ENCODE results near the gene EPHA6.
"Not testable (repeated sequence)": the region's sequence is repeated elsewhere in the genome, so short reads cannot be mapped to it uniquely, and the experiment has no call there.

EPHA6 gene

DNA sequence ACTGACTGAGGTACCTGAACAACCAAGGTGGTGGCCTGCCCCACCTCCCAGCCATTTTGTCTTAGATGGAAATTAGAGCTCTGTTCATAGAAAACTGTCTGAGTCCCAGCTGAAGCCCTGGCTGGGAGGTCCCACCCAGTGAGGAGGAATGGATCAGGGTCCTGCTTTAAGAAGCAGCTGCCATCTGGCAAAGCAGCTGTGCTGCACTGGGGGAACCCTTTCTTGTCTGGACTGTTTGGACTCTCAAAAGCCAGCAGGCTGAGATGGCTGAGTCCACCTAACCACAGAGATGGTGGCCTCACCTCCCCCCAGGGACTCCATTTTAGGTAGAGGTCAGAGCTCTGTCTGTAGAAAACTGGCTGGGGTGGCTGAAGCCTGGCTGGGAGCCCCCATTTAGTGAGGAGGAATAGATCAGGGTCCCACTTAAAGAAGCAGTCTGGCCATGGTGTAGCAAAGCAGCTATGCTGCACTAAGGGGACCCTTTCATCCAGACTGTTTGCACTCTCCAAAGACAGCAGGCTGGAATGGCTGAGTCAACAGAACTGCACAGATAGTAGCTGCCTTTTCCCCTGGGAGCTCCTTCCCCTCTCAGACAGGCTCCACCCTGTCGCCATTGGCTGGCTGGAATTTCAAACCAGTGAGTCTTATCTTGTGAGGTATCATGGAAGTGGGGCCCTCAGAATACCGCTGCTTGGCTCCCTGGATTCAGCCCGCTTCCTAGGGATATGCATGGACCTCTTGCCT lies 116.9 kb downstream of the EPHA6 start:
- no peak for DNase-seq

DNA sequence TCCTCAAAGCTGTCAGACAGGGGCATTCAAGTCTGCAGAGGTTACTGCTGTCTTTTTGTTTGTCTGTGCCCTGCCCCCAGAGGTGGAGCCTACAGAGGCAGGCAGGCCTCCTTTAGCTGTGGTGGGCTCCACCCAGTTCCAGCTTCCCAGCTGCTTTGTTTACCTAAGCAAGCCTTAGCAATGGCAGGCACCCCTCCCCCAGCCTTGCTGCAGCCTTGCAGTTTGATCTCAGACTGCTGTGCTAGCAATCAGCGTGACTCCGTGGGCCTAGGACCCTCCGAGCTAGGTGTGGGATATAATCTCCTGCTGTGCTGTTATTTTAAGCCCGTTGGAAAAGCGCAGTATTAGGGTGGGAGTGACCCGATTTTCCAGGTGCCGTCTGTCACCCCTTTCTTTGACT lies 127.7 kb downstream of the EPHA6 start:
- not testable (repeated sequence) for DNase-seq

DNA sequence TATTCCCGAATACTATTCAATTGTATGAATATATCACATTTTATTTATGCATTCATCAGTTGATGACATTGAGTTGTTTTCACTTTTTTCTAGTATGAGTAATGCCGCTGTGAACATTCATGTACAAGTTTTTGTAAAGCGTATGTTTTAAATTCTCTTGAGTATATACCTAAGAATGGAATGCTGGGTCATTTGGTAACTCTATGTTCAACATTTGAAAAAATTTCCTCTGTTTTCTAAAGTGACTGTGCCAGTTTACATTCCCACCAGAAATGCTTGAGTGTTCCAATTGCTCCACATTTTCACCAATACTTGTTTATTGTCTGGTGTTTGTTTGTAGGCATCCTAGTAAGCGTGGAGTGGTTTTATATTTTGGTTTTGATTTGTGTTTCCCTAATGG lies 144.5 kb downstream of the EPHA6 start:
- no peak for DNase-seq

DNA sequence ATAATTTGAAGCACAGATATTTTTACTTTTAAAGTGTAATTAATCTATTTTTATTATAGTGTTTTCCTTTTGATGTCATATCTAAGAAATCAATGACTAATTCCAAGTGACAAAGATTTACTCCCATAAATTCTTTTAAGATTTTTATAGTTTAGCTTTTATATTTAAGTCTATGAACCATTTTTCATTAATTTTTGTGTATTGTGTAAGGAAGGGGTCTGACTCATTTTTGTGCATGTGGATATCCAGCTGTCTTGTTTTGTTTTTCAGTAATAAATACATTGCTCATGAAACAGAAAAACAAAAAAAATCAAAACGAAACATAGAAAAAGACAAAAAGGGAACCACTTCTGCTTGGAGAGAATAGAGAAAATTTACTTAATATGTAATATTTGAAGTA lies 145.1 kb downstream of the EPHA6 start:
- peak; percentile 69 for DNase-seq

DNA sequence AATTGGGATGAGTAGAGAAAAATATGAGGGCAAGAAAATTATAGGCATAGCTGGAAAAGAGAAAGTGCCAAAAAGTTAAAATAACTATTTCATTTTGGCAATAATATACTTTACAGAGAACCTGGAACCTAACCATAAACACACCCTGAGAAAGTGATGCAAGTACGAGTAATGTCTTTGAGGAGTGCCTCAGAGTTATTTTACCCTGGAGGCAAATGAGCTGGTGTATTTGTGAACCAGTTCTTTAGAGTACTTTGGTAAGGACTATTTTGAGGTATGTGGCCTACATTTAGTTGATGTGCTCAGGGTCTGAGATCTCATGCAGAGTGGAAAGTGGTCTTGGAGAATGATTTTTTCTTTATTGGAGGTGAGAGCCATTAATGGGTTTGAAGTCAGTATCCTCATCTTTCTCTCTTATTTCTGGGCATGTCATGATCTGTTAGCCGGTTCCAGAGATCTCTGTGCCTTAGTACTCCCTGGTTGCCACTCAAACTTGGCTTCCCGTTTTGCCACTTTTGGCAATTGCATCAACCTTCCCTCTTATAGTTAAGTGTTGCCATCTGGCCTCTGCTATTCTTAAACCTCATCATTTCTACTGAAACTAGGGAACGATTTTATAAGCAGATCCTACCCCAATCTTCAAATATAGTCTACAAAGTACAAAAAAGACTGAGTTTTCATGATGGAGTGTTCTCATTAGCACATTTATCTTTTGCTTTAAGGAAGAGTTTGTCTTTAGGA lies 145.7 kb downstream of the EPHA6 start:
- DNase-seq: peak; percentile 94

DNA sequence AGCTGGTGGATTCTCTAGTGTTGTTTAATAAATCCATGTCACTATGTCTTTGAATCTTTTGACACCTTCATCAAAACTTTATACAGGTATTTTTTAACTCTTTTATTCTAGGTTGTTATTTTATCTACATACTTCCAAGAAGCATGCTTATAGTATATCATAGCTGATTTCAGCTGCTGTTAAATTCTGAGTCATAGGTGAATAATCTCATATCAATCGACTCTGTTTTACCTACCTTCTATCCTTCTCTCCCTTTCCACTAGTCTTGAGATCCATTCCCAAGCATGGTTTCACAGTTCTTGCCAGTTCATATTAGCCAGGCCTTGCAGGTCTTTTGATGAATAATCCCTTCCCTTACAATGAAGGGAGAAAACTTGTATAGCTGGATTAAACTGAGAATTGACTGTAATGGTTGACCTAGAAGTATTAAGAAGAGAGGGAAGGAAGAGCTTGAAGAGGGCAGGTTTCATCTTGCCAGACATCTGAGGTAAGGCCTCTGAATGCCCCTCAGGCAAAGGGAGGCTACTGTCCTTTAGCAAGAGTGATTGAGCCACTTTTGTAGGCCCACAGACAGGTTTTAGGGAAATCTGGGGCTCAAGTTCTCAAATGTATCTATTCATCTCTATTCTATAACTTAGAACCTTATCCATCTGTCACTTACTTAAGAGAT lies 146.4 kb downstream of the EPHA6 start:
- no peak for DNase-seq

DNA sequence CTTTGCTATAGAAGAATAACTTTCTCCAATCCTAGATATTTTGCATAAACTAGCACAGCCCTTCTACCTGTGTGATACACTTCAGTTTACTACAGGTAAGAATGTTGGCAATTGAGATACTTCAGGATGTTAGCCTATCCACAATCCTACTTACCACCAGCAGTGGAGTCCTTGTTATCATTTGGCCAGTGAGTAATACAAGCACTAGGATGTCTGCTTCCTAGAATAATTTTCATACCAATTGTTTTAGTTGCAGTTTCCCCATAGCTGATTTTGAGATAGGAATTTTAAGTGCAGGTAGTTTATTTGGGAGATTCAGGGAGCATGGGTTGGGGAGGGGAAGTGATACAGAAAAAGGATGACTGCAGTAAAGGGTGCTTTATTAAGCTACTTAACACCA lies 147.2 kb downstream of the EPHA6 start:
- no peak for DNase-seq

DNA sequence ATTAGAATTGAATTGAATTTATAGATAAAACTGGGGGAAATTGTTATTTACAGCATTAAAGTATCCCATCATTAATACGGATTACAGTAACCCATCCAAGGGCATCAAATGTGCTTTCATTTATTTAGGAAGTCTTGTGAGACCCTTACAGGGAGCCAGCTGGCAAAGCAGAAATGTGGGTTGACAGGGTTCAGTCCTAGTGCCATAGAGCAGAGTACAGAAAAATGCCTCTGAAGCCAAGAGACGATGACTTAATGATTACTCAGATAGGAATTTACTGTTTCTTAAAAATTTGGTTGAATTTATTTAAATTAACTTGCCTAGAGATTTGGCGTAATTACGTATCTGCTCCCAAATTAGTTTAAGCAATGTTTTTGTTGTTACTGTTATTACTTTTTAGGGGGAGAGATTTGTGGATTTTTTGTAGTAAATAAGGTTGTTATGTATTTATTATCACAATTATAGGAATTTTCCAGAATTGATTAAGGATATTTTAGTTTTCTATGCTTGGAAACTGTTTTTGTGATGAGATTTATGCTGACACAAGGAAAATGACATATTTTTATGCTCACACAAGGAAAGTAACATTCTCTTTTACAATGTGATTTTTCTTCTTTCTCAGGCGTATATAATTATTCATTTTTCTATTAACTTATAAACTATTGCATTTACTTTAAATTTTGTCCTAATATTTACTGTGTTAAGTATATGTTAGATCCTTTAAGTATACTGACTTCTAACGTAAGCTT lies 152.0 kb downstream of the EPHA6 start:
- DNase-seq: peak; percentile 85

DNA sequence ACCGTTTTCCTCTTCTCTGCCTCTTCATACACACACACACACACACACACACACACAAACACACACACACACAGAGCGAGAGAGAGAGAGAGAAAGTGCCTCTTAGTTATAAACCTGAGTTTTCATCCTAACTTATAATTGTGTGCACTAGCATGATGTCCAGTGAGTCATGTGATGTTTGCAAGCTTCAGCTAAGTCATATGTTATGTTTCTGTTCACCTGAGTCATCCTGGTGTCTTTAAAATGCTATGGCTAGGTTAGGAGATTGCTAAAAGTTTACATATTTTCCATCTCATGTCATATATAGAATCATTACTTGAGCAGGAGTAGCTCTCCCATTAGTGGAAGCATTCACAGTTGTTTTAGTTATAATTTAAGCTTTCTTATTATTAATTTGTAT lies 155.8 kb downstream of the EPHA6 start:
- no peak for DNase-seq

DNA sequence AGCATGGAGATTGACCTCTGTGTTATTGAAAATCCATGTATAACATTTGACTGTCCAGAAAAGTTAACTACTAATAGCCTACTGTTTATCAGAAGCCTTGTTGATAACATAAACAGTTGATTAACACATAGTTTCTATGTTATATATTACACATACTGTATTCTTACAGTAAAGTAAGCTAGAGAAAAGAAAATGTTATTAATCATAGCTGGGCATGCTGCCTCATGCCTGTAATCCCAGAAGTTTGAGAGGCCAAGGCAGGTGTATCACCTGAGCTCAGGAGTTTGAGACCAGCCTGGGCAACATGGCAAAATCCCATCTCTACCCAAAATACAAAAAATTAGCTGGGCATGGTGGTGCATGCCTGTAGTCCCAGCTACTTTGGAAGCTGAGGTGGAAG lies 163.3 kb downstream of the EPHA6 start:
- no peak for DNase-seq

DNA sequence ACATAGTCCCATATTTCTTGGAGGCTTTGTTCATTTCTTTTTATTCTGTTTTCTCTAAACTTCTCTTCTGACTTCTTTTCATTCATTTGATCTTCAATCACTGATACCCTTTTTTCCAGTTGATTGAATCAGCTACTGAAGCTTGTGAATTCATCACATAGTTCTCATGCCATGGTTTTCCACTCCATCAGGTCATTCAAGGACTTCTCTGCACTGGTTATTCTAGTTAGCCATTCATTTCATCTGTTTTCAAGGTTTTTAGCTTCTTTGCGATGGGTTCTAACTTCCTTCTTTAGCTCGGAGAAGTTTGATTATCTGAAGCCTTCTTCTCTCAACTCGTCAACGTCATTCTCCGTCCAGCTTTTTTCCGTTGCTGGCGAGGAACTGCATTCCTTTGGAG lies 169.3 kb downstream of the EPHA6 start:
- DNase-seq: not testable (repeated sequence)

DNA sequence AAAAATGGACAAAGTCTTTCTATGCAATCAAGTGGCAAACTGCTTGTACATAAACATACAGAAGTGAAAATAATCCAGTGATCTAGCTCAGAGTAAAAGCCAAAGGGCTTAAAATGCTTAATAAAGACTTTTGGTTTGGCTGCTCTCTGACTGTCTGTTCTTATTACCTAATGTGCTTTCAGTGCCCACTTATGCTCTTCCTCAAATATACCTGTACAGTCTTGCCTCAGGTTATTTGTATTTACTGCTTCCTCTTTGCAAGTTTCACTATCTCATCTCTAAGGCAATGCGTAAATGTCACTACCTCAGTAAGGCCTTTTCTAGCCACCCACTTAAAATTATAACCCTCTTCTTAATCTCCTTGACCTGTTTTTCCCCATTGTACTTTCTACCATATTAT lies 171.8 kb downstream of the EPHA6 start:
- no peak for DNase-seq

DNA sequence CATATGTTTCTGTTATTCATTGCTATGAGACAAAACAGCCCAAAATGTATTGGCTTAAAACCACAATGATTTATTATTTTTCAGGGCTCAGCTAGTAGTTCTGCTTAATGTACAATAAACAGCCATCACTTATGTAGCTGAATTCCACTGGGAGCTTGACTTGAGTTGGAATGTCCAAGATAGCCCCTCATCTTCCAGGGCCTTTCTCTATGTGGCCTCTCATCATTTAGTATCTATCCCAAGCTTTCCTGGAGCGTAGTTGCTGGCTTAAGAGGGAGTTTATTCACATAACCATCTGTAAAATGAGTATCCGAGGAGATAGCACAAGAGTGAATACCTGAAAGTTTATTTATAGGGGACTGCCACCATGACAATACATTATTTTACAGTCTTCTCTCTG lies 176.8 kb downstream of the EPHA6 start:
- DNase-seq: no peak

DNA sequence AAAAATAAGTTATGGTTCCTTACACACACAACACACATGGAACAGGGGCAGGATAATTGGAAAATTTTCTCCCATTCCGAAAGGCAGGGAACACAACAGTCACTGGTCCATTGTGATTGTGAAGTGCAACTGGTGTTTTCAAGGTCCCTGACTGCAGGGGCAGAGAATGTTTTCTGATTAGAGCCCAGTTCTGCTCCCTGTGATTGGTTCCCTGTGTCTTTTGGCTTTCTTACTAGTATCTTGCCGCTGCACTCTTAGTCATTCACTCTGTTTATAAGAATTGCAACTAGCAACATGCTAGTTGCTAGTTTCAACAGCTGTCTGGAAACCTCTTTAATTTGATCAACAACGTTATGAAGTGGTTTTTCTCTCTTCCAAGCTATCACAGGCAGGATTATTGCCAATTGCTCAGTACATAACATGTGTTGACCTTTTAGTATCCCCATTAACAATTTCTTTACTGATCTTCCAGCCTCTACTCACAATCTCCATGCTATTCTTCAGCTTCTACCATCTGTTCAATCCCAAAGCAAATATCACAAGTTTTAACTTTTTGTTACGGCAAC lies 177.5 kb downstream of the EPHA6 start:
- peak; percentile 82 for DNase-seq

DNA sequence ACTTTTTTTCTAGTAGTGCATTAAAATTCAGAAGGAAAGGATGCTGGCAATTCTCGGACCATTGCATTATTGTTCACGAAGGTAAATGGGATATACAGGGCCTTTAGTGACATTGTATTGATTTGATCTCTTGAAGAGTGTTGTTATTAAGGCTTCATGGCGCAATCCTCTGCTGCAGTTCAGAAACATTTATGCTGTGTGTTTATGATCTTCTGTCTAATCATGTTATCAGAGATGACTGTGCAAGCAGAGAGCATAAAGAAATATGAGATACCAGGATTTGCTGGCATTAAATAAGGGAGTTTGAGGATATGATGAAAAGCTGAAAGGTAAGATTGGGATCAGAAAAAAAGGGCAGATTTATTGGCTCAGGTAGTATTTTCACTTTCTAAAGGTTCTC lies 180.6 kb downstream of the EPHA6 start:
- no peak for DNase-seq

DNA sequence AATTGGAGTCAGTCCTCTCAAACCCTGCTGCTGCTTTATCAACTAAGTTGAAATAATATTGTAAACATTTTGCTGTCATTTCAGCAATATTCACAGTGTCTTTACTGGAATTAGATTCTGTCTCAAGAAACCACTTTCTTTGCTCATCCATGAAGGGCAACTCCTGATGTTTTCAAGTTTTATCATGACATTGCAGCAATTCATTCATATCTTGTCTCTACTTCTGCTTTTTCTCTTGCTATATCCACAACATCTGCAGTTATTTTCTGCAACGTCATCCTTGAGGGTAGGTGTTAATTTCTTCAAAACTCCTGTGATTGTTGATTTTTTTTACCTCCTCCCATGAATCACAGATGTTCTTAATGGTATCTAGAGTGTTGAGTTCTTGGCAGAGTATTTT lies 181.6 kb downstream of the EPHA6 start:
- no peak for DNase-seq

DNA sequence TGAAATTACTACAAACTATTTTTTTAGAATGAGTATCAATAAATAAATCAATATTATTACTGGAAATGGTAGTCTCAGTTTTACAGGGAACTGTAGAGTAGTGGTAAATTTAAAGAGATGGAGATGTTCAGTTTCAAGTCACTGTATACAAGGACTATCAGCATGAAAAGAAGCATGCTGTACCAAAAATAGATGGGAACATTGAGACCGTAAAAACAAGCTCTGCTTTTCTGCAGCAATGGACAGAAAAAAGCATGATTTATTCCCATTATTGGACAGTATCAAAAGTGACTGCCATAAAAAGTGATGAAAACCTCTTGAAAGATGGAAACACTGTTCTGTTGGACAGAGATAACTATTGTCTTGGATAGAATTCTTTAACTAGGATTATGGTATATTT lies 187.2 kb downstream of the EPHA6 start:
- no peak for DNase-seq

DNA sequence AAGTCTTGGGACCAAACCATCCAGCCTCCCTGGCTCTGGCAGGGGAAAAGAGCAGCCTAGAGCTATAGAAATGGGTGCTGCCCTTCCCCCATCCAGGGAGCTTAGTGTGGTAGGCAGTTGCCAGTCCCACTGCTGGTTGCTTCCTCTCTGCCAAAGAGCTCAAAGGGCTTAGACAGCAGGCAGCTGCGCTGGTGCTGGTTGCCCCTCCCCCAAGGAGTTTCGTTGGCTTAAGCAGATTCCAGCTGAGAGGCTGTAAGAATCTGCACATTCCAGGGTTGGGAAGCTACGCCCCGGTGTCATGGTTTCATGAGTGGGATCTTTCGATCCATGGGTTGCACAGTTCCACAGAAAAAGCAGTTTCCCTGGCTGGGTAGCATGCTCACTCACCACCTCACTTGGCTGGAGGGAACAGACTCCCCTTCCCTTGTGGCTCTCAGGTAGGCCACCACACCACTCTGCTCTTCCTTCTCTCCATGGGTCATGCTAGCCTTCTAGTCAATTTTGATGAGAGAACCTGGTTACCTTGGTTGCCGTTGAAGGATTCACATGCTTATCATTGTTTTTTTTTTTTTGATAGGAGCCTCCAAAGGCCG lies 195.1 kb downstream of the EPHA6 start:
- no peak for DNase-seq

DNA sequence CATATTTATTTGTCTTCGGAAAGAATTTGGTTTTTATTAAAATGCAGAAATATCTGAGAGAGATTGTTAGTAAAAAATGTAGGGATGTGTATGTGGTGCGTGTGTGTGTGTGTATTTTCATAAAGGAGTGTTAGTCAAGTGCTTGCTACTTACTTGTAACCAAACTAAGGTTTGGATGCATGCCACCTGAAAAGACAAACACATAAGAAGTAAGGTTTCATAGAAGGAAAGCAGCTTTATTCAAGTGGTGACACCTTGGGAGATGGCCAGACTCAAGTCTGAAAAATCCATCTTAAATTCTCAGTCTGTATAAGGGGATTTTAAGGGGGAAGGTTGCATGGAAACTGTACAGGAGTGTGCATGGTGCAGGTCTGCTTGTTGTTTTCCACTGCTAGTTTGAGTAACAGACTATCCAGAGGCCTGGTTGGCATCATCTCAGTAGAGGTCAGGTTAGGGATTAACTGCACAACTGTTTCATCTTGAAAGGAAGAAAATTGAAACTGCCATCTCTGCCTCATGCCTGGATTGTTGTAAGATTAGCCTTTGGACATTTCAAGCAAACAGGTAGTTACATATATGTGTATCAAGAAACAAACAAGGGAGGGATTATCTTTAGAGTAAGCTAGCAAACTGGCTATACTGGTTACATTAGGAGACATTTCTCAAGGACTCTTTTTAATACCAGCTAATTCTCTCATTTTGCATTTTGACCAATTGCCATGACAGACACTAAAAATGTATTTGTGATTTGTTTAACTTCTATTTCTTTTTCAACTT lies 196.7 kb downstream of the EPHA6 start:
- DNase-seq: no peak

DNA sequence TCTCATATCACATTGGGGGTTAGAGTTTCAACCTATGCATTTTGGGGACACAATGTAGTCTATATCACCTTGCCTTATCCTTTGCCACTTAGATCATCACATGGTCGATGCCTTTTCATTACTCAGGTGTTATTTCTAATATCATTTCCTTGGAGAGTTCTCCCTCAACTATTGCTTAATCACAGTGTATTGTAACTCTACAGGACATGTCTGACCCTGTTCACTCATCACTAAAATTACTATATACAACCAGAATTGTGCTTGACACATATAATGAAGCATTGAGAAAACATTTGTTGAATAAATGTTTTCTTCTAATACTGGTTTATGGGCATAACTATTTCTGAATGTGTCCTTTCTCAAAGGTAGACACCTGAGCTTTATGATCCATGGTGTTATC lies 207.4 kb downstream of the EPHA6 start:
- no peak for DNase-seq

DNA sequence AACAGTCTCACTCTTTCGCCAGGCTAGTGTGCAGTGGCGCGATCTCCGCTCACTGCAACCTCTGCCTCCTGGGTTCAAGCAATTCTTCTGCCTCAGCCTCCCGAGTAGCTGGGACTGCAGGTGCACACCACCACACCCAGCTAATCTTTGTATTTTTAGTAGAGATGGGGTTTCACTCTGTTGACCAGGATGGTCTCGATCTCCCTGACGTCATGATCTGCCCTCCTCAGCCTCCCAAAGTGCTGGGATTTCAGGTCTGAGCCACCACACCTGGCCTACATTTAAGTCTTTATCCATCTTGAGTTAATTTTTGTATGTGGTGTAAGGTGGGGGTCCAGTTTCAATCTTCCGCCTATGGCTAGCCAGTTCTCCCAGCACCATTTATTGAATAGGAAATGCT lies 211.2 kb downstream of the EPHA6 start:
- DNase-seq: not testable (repeated sequence)

DNA sequence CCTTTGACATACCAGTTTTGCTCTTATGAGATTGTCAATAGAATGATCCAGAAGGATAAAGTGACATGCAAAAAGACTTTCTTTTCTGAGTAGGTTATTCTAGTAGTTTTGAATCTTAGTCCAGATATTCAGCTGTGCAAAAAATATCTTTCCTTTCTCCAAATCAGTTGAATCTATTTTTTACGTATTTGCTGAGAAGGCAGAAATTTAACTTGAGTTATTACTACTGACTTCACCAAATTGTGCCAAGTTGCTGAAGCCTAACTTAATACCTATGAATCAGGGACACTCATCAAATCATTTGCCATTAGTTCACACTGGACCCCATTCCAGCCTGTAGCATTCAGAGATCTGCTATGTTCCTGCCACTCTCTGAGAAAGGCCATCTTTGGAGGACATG lies 215.6 kb downstream of the EPHA6 start:
- DNase-seq: no peak

Data from NCI-H446 treated with DMSO at 0.1 percent for 48 hours (cell line).